ENCODE data around the gene PPP1R14C. TPM values are rescaled to one million over a fixed set of nuclear protein-coding genes. Genes with fewer than 3 reads are reported as not detected.

The PPP1R14C gene
- total RNA-seq, 1 donor from 2014 or later: 0.26 TPM

DNA sequence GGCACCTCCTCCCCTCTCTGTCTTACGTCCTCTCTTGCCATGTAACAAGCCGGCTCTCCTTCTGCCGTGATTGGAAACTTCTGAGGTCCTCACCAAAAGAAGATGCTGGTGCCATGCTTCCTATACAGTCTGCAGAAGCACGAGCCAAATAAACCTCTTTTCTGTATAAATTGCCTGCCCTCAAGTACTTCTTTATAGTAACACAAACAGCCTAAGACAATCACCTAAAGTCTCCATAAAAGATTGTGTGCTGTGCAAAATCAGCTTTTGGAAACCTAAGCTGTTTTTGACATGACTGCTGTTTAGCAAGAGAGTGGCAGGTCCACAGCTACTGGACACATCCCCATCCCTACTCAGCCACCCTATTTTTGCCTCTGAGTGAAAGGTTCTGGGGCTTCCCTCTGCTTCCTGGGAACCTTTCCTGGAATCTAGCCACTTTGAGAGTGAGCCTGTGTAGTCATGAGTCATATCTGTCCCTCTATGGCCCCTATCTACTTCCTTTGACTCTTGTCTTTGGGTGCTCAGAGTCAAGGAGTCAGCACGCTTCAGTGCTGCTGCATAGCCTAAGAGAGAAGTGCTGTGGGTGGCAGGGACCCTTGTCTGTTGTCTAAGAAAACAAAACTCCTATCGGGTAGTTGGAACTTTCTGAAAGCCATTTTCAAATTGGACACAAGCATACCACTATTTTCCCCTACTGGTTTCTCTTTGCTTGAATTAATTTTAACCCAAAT lies 110.0 kb downstream of the PPP1R14C start:
- H4K20me1 ChIP-seq (ENCODE audit: low read depth): no peaks in the 10 kb centered on the region
- H3K36me3 Mint-ChIP-seq: no peaks in the 10 kb centered on the region
- no peak overlapping the region for H2AFZ ChIP-seq (replicated peaks)
- no peak overlapping the region for H3K4me2 ChIP-seq
- peaks cover 14% of the 10 kb centered on the region for H3K4me1 Mint-ChIP-seq
- no peak overlapping the region for H3K27ac Mint-ChIP-seq
- peaks cover 2% of the 10 kb centered on the region for H3K27me3 Mint-ChIP-seq (ENCODE audit: insufficient read depth, low read depth)
- H3K9me3 Mint-ChIP-seq: no peaks in the 10 kb centered on the region
- no peak for DNase-seq (ENCODE audit: low spot score)
- H3K36me3 ChIP-seq: no peaks in the 10 kb centered on the region
- no peak overlapping the region for H3K27ac ChIP-seq
- no peak overlapping the region for H3K4me3 Mint-ChIP-seq
- no peak overlapping the region for H3K4me3 ChIP-seq
- TF ChIP-seq, protein P1, sequence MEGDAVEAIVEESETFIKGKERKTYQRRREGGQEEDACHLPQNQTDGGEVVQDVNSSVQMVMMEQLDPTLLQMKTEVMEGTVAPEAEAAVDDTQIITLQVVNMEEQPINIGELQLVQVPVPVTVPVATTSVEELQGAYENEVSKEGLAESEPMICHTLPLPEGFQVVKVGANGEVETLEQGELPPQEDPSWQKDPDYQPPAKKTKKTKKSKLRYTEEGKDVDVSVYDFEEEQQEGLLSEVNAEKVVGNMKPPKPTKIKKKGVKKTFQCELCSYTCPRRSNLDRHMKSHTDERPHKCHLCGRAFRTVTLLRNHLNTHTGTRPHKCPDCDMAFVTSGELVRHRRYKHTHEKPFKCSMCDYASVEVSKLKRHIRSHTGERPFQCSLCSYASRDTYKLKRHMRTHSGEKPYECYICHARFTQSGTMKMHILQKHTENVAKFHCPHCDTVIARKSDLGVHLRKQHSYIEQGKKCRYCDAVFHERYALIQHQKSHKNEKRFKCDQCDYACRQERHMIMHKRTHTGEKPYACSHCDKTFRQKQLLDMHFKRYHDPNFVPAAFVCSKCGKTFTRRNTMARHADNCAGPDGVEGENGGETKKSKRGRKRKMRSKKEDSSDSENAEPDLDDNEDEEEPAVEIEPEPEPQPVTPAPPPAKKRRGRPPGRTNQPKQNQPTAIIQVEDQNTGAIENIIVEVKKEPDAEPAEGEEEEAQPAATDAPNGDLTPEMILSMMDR (IDR thresholded peaks at IDR 0.05): no peak
- no peak for TF ChIP-seq EZH2 (IDR thresholded peaks at IDR 0.05)
- TF ChIP-seq EZH2phosphoT487 (IDR thresholded peaks at IDR 0.05): no peak
- no peaks in the 10 kb centered on the region for H3K9me3 ChIP-seq (ENCODE audit: low read depth)
- no peaks in the 10 kb centered on the region for H3F3A ChIP-seq (ENCODE audit: low read depth)
- H3K9ac ChIP-seq: no peak overlapping the region
- H3K27me3 ChIP-seq: no peaks in the 10 kb centered on the region
- no peaks in the 10 kb centered on the region for H3K79me2 ChIP-seq (ENCODE audit: low read depth)
- no peaks in the 10 kb centered on the region for H3K4me1 ChIP-seq

DNA sequence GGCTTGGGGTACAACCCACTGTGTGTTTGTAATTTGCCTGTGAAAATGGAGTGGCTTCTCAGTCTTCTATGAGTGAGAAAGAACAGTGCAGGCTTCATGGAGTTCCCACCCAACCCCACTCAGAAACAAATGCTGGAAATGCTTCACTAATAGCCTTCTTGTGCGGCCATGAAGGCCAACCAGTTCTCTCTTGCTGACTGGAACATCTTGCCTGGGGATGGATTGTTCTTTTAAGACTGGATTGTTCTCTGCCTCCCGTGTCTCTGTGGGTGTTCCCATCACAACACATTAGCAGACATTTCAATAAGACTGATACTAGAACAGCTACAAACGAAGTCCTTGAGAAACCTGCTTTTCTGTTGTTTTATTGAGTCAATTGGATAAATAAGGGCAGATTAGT lies 110.6 kb downstream of the PPP1R14C start:
- Histone ChIP-seq H3K36me3 (no peaks in the 10 kb centered on the region), H3K4me3 (no peak overlapping the region), H3K4me1 (no peaks in the 10 kb centered on the region), H3K27me3 (no peaks in the 10 kb centered on the region), H3K9ac (no peak overlapping the region), H2AFZ (replicated peaks) (no peak overlapping the region), H3K27ac (no peak overlapping the region), H4K20me1 (ENCODE audit: low read depth) (no peaks in the 10 kb centered on the region), H3K79me2 (ENCODE audit: low read depth) (no peaks in the 10 kb centered on the region), H3K4me2 (no peak overlapping the region), H3F3A (ENCODE audit: low read depth) (no peaks in the 10 kb centered on the region), H3K9me3 (ENCODE audit: low read depth) (no peaks in the 10 kb centered on the region)
- Mint-ChIP-seq H3K4me3 (no peak overlapping the region), H3K27ac (no peak overlapping the region), H3K9me3 (no peaks in the 10 kb centered on the region), H3K27me3 (ENCODE audit: insufficient read depth, low read depth) (peaks cover 2% of the 10 kb centered on the region), H3K36me3 (no peaks in the 10 kb centered on the region), H3K4me1 (peaks cover 14% of the 10 kb centered on the region)
- TF ChIP-seq EZH2 (IDR thresholded peaks at IDR 0.05) (no peak), EZH2phosphoT487 (IDR thresholded peaks at IDR 0.05) (no peak)
- TF ChIP-seq, protein P1 (IDR thresholded peaks at IDR 0.05): no peak
- DNase-seq (ENCODE audit: low spot score): no peak

DNA sequence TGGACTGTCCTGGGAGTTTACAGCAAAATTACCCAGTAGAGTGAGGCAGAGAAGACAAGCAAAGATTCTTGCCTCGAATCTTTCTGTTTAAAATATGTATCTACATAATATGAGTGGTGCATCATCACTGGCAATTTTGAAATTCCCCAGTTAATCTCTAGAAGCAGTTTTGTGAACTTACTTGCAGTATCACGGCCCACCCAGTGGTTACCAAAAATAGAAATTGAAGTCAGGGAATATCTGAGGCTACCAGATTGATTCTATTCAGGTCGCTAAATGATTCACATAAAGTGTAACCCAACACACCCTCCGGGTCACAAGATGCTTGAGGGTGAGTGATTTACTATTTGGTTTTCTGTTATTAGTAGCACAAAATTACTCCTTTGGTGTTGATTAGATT lies 111.9 kb downstream of the PPP1R14C start:
- Histone ChIP-seq H4K20me1 (ENCODE audit: low read depth) (no peaks in the 10 kb centered on the region), H3K9ac (no peak overlapping the region), H3K4me3 (no peak overlapping the region), H3K27me3 (no peaks in the 10 kb centered on the region), H3K9me3 (ENCODE audit: low read depth) (no peaks in the 10 kb centered on the region), H3K4me2 (no peak overlapping the region), H3K4me1 (no peaks in the 10 kb centered on the region), H2AFZ (replicated peaks) (no peak overlapping the region), H3K36me3 (no peaks in the 10 kb centered on the region), H3K79me2 (ENCODE audit: low read depth) (no peaks in the 10 kb centered on the region), H3F3A (ENCODE audit: low read depth) (no peaks in the 10 kb centered on the region), H3K27ac (no peak overlapping the region)
- H3K9me3 Mint-ChIP-seq: no peaks in the 10 kb centered on the region
- no peak for DNase-seq (ENCODE audit: low spot score)
- H3K27ac Mint-ChIP-seq: no peak overlapping the region
- peaks cover 14% of the 10 kb centered on the region for H3K4me1 Mint-ChIP-seq
- TF ChIP-seq, protein P1 (IDR thresholded peaks at IDR 0.05): no peak
- TF ChIP-seq EZH2phosphoT487 (IDR thresholded peaks at IDR 0.05): no peak
- no peak for TF ChIP-seq EZH2 (IDR thresholded peaks at IDR 0.05)
- peaks cover 2% of the 10 kb centered on the region for H3K27me3 Mint-ChIP-seq (ENCODE audit: insufficient read depth, low read depth)
- H3K36me3 Mint-ChIP-seq: no peaks in the 10 kb centered on the region
- no peak overlapping the region for H3K4me3 Mint-ChIP-seq

All from neural progenitor cell (in vitro differentiated cells).